MM.1S (cell line): ENCODE measurements around the gene MARCHF10.

Experiments
- DNase-seq: peaks from one replicate; pipeline ENCODE4 v3.0.0-alpha.2; 2015
- H2AFZ ChIP-seq: fragments of 300-600 bp; sonication (generic); 2 replicates; pipeline ENCODE4 v1.6.0; 2016; ENCODE audit warnings: antibody characterized with exemption, low read length
- H3F3A ChIP-seq: fragments of 300-600 bp; sonication (generic); 2 replicates; pipeline ENCODE4 v1.6.1; 2016; ENCODE audit warnings: mild to moderate bottlenecking, antibody characterized with exemption, low read length, moderate library complexity, mixed read lengths; ENCODE audit not compliant: insufficient read depth
- H3K27ac ChIP-seq: fragments of 300-600 bp; sonication (generic); 2 replicates; pipeline ENCODE4 v1.5.1; 2016; ENCODE audit warnings: mild to moderate bottlenecking, low read length
- H3K27me3 ChIP-seq: fragments of 300-600 bp; sonication (generic); replicated peaks from 2 replicates; pipeline ENCODE4 v1.6.0; 2016; ENCODE audit warnings: low read length; ENCODE audit not compliant: insufficient read depth
- H3K36me3 ChIP-seq: fragments of 300-600 bp; sonication (generic); replicated peaks from 2 replicates; pipeline ENCODE4 v1.6.1; 2016; ENCODE audit warnings: mild to moderate bottlenecking, low read length, mixed read lengths; ENCODE audit not compliant: insufficient read depth
- H3K4me1 ChIP-seq: fragments of 300-600 bp; sonication (generic); 2 replicates; pipeline ENCODE4 v1.6.1; 2016; ENCODE audit warnings: low read length, mixed read lengths
- H3K4me2 ChIP-seq: fragments of 300-600 bp; sonication (generic); 2 replicates; pipeline ENCODE4 v1.6.0; 2016; ENCODE audit warnings: low read depth, low read length
- H3K4me3 ChIP-seq: fragments of 300-600 bp; sonication (generic); 2 replicates; pipeline ENCODE4 v1.5.1; 2016; ENCODE audit warnings: low read length, mixed read lengths
- H3K79me2 ChIP-seq: fragments of 300-600 bp; sonication (generic); 2 replicates; pipeline ENCODE4 v1.6.1; 2016; ENCODE audit warnings: mixed run types, low read length, mixed read lengths
- H3K9ac ChIP-seq: fragments of 300-600 bp; sonication (generic); 2 replicates; pipeline ENCODE4 v1.6.1; 2016; ENCODE audit warnings: low read length, mixed read lengths
- H3K9me2 ChIP-seq: fragments of 300-600 bp; sonication (generic); replicated peaks from 2 replicates; pipeline ENCODE4 v1.6.1; 2016; ENCODE audit warnings: mild to moderate bottlenecking, low read length, mixed read lengths; ENCODE audit not compliant: insufficient read depth
- H3K9me3 ChIP-seq: fragments of 300-600 bp; sonication (generic); replicated peaks from 2 replicates; pipeline ENCODE4 v1.6.1; 2016; ENCODE audit warnings: mild to moderate bottlenecking, low read length, mixed read lengths; ENCODE audit not compliant: insufficient read depth
- H4K20me1 ChIP-seq: fragments of 300-600 bp; sonication (generic); 2 replicates; pipeline ENCODE4 v1.6.1; 2016; ENCODE audit warnings: mild to moderate bottlenecking, low read length, moderate library complexity, mixed read lengths; ENCODE audit not compliant: insufficient read depth
- CTCF ChIP-seq: fragments of 300-600 bp; sonication (generic); IDR thresholded peaks from 2 replicates; pipeline ENCODE4 v1.5.1; 2016; ENCODE audit warnings: antibody characterized with exemption, low read length, mixed read lengths
- EZH2 ChIP-seq: fragments of 300-600 bp; sonication (generic); optimal IDR thresholded peaks from 2 replicates; pipeline ENCODE3; 2017; ENCODE audit warnings: low read depth, mild to moderate bottlenecking, antibody characterized with exemption, low read length, mixed read lengths
- EZH2phosphoT487 ChIP-seq: fragments of 300-600 bp; sonication (generic); IDR thresholded peaks from 2 replicates; pipeline ENCODE4 v1.6.1; 2018; ENCODE audit warnings: antibody characterized with exemption, low read length

MARCHF10 gene

GRCh38 chr17:62761884-62762283 is 46.2 kb downstream of the MARCHF10 start:
- H3K27ac ChIP-seq, result no peak overlapping the region
- H3K27me3 ChIP-seq, result no peaks in the 10 kb centered on the region
- no peak overlapping the region for H2AFZ ChIP-seq
- no peaks in the 10 kb centered on the region for H3K9me2 ChIP-seq
- no peaks in the 10 kb centered on the region for H3K36me3 ChIP-seq
- H4K20me1 ChIP-seq, result no peaks in the 10 kb centered on the region
- TF ChIP-seq EZH2phosphoT487 (no peak), EZH2 (no peak), CTCF (no peak)
- no peaks in the 10 kb centered on the region for H3F3A ChIP-seq
- no peak overlapping the region for H3K4me2 ChIP-seq
- no peak overlapping the region for H3K9ac ChIP-seq
- H3K9me3 ChIP-seq, result no peaks in the 10 kb centered on the region
- no peak for DNase-seq
- no peaks in the 10 kb centered on the region for H3K4me1 ChIP-seq
- no peaks in the 10 kb centered on the region for H3K79me2 ChIP-seq
- H3K4me3 ChIP-seq, result no peak overlapping the region

- Histone ChIP-seq H3K4me3 (no peak overlapping the region), H3K4me2 (no peak overlapping the region), H3K27me3 (no peaks in the 10 kb centered on the region)
Observed at GRCh38 chr17:62760945-62761267, 47.2 kb downstream of the MARCHF10 start.

GRCh38 chr17:62760059-62760944 is 47.8 kb downstream of the MARCHF10 start:
- no peak overlapping the region for H2AFZ ChIP-seq
- no peak overlapping the region for H3K27ac ChIP-seq
- H3K9me2 ChIP-seq, result no peaks in the 10 kb centered on the region
- no peaks in the 10 kb centered on the region for H3K9me3 ChIP-seq
- no peaks in the 10 kb centered on the region for H3F3A ChIP-seq
- H3K4me2 ChIP-seq, result no peak overlapping the region
- H3K79me2 ChIP-seq, result no peaks in the 10 kb centered on the region
- no peak overlapping the region for H3K4me3 ChIP-seq
- no peaks in the 10 kb centered on the region for H3K36me3 ChIP-seq
- TF ChIP-seq CTCF, result no peak
- TF ChIP-seq EZH2, result no peak
- no peak for TF ChIP-seq EZH2phosphoT487
- no peak for DNase-seq
- no peaks in the 10 kb centered on the region for H4K20me1 ChIP-seq
- no peak overlapping the region for H3K9ac ChIP-seq
- H3K27me3 ChIP-seq, result no peaks in the 10 kb centered on the region
- no peaks in the 10 kb centered on the region for H3K4me1 ChIP-seq

More at GRCh38 chr17:62760945-62761267, 47.2 kb downstream of the MARCHF10 start:
- Histone ChIP-seq H3K4me1 (no peaks in the 10 kb centered on the region), H4K20me1 (no peaks in the 10 kb centered on the region), H3K9me3 (no peaks in the 10 kb centered on the region), H3K9ac (no peak overlapping the region), H3K79me2 (no peaks in the 10 kb centered on the region), H2AFZ (no peak overlapping the region), H3K36me3 (no peaks in the 10 kb centered on the region), H3F3A (no peaks in the 10 kb centered on the region), H3K9me2 (no peaks in the 10 kb centered on the region), H3K27ac (no peak overlapping the region)
- TF ChIP-seq EZH2 (no peak), EZH2phosphoT487 (no peak), CTCF (no peak)
- no peak for DNase-seq
